ENCODE data around the gene ATL3.
"Not testable (repeated sequence)": the region's sequence is repeated elsewhere in the genome, so short reads cannot be mapped to it uniquely, and the experiment has no call there.

The ATL3 gene

GRCh38 chr11:63680834-63681320 is 9.7 kb upstream of the ATL3 start:
- DNase-seq = no peak

- DNase-seq = no peak
These were observed 2.4 kb upstream of the ATL3 start for GRCh38 chr11:63673579-63673978.

- DNase-seq = no peak
These were observed 1.9 kb upstream of the ATL3 start for GRCh38 chr11:63672936-63673539.

DNA sequence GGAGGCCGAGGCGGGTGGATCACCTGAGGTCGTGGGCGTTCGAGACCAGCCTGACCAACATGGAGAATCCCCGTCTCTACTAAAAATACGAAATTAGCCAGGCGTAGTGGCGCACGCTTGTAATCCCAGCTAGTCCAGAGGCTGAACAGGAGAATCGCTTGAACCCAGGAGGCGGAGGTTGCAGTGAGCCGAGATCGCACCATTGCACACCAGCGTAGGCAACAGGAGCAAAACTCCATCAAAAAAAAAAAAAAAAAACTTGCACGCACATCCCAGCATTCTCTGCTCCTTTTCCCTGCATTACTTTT is 934 bp upstream of the ATL3 start:
- no peak for DNase-seq

GRCh38 chr11:63670433-63671321 is 499 bp downstream of the ATL3 start:
- peak; percentile 69 for DNase-seq

DNA sequence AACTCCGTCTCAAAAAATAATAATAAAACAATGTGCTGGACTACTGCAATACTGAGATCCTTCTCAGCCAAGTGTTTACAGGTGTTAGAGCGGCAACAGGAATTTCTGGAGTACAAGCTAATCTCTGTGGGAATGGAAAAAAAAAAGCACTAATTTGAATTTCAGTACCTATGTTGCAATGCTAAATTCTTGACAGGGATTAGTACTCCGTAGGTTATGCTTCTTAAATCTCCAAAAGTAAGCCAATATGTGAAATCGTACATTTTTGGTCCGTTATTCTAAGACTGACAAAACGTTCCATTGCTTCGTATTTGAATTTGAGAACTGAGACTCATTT is 1.1 kb downstream of the ATL3 start:
- DNase-seq = no peak

- no peak for DNase-seq
These were observed 3.0 kb downstream of the ATL3 start for GRCh38 chr11:63667995-63668795.

DNA sequence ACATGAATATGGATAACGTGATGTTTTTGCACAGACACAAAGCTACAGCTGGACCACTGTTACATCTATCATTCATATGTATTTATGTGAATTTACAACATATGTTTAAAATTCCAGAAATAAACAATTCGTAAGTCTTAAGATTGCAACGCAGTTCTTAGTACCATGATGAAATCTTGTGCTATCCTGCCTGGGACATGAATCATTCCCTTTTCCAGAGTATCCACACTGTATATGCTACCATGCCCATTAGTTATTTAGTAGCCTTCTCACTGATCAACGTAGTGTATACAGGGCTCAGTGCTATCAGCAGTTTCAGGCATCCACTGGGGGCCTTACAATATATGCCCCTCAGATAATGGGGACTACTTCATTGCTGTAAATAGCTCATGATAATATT is 4.3 kb downstream of the ATL3 start:
- no peak for DNase-seq

- no peak for DNase-seq
These were observed 7.4 kb downstream of the ATL3 start for GRCh38 chr11:63663809-63664208.

DNA sequence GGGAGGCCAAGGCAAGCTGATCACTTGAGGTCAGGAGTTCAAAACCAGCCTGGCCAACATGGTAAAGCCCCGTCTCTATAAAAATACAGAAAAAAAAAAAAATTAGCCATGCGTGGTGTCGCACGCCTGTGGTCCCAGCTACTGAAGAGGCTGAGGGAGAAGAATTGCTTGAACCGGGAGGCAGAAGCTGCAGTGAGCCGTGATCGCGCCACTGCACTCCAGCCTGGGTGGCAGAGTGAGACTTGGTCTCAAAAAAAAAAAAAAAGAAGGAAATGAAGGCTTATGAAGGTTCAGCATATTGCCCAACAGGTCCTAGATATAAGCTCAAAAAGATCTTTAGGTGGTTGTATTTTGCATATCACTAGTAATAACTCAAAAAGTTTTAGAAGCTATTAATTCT is 10.2 kb downstream of the ATL3 start:
- no peak for DNase-seq

DNA sequence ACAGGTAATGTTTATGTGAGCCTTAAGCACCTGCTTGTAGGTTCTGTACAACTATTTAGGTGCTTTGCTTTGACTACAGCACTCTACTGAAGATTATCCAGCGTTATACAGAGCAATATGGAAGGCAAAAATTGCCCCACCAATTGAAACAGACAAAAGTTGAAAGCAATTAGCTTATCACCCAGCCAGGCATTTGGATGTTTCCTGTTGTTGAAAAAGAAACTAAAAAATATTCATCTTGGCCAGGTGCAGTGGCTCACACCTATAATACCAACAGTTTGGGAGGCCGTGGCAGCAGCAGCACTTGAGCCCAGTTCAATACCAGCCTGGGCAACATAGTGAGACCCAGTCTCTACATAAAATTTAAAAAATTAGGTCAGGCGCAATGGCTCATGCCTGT is 18.5 kb downstream of the ATL3 start:
- DNase-seq = no peak

DNA sequence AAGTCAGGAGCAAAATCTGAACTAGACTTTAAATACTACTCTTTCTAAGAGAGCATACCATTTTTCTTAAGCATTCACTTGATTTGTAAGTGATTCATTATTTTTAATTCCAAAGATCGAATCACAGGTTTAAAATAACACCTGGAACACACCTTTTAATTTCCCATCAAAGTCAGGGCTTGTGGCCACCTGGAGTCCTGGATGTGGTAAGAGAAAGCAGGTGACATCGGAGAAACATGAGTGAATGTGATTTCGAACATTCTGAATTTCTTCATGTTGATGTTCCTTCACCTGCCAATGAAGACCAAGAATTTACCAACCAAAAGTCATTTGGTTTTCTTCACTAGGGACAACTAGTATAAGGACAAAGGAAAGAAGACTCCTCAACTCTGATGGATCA is 28.0 kb downstream of the ATL3 start:
- no peak for DNase-seq

DNA sequence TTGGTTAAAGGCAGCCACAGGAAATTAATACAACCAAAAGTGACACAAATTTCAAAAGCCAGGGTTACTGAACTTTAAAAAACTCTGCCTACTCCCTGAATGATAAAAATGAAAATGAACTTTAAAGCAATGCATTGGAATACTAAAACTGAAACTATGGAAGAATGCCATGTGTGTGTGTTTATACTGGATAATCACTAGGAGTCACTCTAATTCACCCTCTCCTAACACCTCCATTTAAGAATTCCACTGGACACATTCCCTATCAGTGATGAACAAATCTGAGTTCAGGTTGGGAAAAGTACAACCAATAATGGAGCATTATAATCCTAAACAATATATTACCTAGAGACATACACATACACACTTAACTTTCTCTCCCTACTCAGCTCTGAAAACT is 29.4 kb downstream of the ATL3 start:
- DNase-seq = no peak

DNA sequence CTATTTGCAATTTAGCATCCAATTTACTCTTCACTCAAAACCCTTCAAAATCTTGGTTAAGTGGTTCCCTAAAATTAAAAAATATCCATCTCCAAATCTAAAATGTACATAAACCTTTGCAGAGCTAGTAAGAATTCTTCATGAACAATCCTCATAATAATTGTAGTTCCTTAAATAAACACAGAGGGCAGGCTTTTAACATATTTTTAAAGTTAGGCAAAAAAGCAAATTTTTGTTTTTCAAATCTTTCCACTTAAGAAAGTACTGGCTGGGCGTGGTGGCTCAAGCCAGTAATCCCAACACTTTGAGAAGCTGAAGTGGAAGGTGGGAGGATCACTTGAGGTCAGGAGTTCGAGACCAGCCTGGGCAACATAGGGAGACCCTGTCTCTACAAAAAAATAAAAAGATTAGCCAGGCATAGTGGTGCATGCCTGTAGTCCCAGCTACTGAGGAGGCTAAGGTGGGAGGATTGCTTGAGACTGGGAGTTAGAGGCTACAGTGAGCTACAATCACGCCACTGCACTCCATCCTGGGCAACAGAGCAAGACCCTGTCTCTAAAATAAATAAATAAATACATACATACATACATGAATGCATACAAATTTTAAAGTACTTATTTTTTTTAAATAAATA is 31.9 kb downstream of the ATL3 start:
- no peak for DNase-seq

GRCh38 chr11:63638436-63638835 is 32.7 kb downstream of the ATL3 start:
- DNase-seq = not testable (repeated sequence)

DNA sequence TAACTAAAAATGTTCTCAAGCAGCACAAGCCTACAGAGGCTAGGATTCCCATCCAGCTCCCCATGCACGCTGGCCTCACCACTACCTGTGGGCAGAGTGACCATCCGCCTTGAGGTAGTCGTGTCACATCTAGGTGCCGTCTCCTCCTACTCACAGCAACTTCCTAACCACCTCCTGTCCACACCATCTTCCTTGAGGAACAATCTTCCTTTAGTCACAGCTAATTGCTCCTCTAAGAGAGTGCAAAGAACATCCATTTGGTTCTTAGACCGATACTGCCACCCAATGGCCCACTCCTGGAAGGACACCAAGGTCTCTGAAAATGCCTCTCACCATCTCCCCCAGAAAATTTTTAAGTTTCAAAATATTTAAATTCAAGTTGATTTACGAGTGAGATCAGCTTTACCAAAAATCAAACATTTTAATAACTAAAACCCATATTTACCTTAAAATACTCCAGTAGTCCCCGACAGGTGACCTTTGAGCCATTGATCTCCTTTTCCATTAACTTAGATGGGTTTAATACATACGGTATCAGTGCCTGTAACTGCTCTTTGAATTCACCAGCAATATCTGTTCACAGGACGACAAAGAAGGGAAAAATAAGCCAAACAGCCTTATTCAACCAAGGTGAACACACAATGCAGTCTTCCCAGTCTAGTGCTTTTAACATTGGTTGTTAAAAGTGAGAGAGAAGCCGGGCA is 35.3 kb downstream of the ATL3 start:
- peak; percentile 62 for DNase-seq

DNA sequence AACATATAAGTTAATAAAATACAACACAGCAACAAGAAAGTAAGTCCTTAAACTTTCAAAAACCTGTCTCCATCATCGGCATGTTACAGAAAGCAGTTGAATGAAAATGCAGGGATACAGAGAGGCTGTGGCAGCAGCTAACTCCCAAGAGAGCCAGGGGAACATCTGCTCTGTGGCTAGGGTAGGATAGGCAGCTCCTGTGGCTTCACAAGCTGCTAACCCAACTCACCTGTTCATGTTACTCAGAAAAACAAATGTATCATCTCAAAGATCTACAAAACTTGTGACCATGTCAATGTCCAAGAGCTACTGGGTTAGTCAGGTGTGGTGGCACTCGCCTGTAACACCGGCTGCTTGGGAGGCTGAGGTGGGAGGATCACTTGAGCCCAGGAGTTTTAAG is 41.8 kb downstream of the ATL3 start:
- DNase-seq = no peak

GRCh38 chr11:63623513-63624140 is 47.5 kb downstream of the ATL3 start:
- DNase-seq = no peak

DNA sequence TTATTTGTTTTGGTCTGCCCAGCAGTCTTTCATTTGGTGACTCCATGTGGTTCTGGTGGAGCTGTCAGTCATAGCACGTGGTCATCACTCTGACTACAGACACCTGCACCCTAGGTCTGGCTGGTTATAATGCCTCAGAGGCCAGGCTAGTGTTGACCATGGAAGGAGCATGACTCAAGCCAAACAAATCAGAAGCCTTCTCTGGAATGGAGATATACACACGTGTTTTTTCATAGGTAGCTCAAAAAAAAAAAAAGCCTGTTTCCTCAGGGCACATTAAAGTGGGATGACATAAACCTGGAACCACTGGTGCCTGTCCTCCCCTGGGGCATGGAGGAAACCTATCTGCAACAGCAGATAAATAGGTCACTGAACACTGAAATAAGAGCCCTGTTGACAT is 48.9 kb downstream of the ATL3 start:
- no peak for DNase-seq

- no peak for DNase-seq
These were observed 50.1 kb downstream of the ATL3 start for GRCh38 chr11:63621071-63621470.

- no peak for DNase-seq
These were observed 51.2 kb downstream of the ATL3 start for GRCh38 chr11:63619967-63620366.

DNA sequence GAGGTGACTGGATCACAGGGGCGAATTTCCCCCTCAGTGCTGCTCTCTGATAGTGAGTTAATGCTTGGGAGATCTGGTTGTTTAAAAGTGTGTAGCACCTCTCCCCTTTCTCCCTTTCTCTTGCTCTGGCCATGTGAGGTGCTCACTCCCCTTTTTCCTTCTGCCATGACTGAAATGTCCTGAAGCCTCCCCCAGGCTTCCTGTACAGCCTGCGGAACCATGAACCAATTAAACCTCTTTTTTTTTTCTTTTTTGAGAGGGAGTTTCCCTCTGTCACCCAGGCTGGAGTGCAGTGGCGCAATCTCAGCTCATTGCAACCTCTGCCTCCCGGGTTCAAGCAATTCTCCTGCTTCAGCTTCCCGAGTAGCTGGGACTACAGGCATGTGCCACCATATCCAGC is 53.5 kb downstream of the ATL3 start:
- DNase-seq = not testable (repeated sequence)
